ENCODE measurements around the gene NCAM1.

Gene NCAM1

DNA sequence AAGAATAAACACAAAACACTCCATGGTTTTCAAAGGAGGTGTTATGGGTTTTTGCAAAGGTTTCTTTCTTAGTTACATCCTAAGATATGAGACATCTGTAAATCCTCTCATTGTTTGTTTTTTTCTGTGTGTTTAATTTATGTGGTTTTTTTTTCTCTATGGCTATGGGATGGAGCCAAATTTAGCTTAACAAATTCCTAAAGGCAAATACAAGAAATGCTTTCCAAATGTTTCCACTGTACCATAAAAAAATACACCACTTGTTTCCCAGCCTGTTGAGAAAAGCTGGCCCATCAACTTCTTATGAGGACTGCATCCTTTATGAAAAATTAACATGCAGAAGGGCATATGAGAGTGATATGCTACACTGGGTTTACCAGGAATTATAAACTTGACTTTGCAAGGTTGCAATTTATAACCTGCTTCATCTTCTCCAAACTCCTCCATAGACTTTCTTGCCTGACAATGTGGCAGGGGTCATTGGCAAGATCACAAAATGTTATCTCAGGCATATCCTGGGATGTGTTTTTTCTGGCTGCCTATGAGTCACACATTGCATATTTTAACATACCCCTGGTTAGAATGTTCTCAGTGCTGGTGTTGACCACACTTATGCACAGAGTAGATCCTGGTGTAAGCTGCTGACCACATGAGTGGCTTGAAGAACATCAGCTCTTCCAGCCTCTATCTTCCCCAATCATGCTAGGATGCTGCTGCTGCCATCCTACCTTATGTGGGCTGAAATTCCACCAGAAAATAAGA is 215.6 kb downstream of the NCAM1 start (continued):
- TF ChIP-seq ZBTB48 (tag by site-specific recombination; IDR thresholded peaks at IDR 0.05) (peak; percentile 51; the same call in 1 of the 2 replicates), SCRT2 (tag by site-specific recombination; IDR thresholded peaks at IDR 0.05) (no peak), ZNF157 (tag by site-specific recombination; IDR thresholded peaks at IDR 0.05) (no peak), ZNF174 (tag by site-specific recombination; IDR thresholded peaks at IDR 0.05) (no peak), ZNF626 (tag by site-specific recombination; IDR thresholded peaks at IDR 0.05) (no peak), KLF1 (tag by site-specific recombination; IDR thresholded peaks at IDR 0.05) (no peak), KLF17 (tag by site-specific recombination; IDR thresholded peaks at IDR 0.05) (no peak), TRIM28 (IDR thresholded peaks at IDR 0.05; ENCODE audit: borderline replicate concordance, low read length) (0 out of 2 replicates have a peak, but pooled peaks have one; percentile 11), ZSCAN16 (tag by site-specific recombination; IDR thresholded peaks at IDR 0.05) (no peak), ZNF362 (tag by site-specific recombination; IDR thresholded peaks at IDR 0.05) (no peak), REST (tag by site-specific recombination; IDR thresholded peaks at IDR 0.05) (no peak), ZNF366 (tag by site-specific recombination; conservative IDR thresholded peaks at IDR 0.05) (no peak), ZIC2 (tag by site-specific recombination; IDR thresholded peaks at IDR 0.05) (no peak), ZNF701 (tag by site-specific recombination; IDR thresholded peaks at IDR 0.05) (no peak)
- TF ChIP-seq, protein P1, sequence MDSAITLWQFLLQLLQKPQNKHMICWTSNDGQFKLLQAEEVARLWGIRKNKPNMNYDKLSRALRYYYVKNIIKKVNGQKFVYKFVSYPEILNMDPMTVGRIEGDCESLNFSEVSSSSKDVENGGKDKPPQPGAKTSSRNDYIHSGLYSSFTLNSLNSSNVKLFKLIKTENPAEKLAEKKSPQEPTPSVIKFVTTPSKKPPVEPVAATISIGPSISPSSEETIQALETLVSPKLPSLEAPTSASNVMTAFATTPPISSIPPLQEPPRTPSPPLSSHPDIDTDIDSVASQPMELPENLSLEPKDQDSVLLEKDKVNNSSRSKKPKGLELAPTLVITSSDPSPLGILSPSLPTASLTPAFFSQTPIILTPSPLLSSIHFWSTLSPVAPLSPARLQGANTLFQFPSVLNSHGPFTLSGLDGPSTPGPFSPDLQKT (IDR thresholded peaks at IDR 0.05; ENCODE audit: borderline replicate concordance, low read depth, low read length) = no peak
- TF ChIP-seq, protein P2, sequence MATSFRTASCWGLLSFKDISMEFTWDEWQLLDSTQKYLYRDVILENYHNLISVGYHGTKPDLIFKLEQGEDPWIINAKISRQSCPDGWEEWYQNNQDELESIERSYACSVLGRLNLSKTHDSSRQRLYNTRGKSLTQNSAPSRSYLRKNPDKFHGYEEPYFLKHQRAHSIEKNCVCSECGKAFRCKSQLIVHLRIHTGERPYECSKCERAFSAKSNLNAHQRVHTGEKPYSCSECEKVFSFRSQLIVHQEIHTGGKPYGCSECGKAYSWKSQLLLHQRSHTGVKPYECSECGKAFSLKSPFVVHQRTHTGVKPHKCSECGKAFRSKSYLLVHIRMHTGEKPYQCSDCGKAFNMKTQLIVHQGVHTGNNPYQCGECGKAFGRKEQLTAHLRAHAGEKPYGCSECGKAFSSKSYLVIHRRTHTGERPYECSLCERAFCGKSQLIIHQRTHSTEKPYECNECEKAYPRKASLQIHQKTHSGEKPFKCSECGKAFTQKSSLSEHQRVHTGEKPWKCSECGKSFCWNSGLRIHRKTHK (tag by site-specific recombination; IDR thresholded peaks at IDR 0.05) = no peak

DNA sequence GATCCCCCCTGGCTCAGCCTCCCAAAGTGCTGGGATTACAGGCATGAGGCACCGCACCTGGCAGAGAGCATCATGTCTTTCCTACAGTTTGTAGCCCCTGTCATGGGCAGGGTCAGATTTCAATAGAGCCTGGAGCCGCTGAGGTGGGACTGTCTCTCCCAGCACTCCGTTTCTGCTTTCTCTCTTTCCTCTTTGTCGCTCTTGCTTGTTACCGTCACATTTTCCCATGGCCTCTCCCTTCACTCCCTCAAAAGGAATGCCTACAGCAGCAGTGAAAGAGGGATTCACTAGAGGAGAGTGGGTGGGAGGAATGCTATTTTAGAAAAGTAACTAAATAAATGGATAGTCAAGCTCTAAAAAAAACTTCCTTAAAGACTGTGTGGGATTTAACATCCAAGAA is 216.5 kb downstream of the NCAM1 start:
- no peak overlapping the region for H3K4me3 ChIP-seq (ENCODE audit: low read depth, low read length)
- CTCF ChIA-PET = no interaction called here
- no peaks in the 10 kb centered on the region for H3K9me3 ChIP-seq (ENCODE audit: control insufficient read depth, insufficient read depth, low read depth, low read length)
- no peaks in the 10 kb centered on the region for H3K36me3 ChIP-seq (ENCODE audit: control insufficient read depth in 2 of 2, insufficient read depth in 1 of 2, low read length in 2 of 2)
- POLR2A ChIA-PET = no interaction called here
- H3K4me1 ChIP-seq (ENCODE audit: control insufficient read depth, insufficient read depth, low read length) = peaks cover 3% of the 10 kb centered on the region; the same call in 1 of the 2 replicates
- H3K27ac ChIP-seq (ENCODE audit: extremely low read depth, low read depth, low read length) = no peak overlapping the region
- TF ChIP-seq ZNF747 (tag by site-specific recombination; IDR thresholded peaks at IDR 0.05) = no peak
- TF ChIP-seq ZNF138 (tag by site-specific recombination; IDR thresholded peaks at IDR 0.05; ENCODE audit: borderline replicate concordance) = no peak
- TF ChIP-seq, protein P3, sequence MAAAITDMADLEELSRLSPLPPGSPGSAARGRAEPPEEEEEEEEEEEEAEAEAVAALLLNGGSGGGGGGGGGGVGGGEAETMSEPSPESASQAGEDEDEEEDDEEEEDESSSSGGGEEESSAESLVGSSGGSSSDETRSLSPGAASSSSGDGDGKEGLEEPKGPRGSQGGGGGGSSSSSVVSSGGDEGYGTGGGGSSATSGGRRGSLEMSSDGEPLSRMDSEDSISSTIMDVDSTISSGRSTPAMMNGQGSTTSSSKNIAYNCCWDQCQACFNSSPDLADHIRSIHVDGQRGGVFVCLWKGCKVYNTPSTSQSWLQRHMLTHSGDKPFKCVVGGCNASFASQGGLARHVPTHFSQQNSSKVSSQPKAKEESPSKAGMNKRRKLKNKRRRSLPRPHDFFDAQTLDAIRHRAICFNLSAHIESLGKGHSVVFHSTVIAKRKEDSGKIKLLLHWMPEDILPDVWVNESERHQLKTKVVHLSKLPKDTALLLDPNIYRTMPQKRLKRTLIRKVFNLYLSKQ (tag by site-specific recombination; IDR thresholded peaks at IDR 0.05; ENCODE audit: borderline replicate concordance) = no peak
- no peak for TF ChIP-seq ZNF324 (tag by site-specific recombination; IDR thresholded peaks at IDR 0.05)
- no peak for TF ChIP-seq TCF7L2 (IDR thresholded peaks at IDR 0.05; ENCODE audit: borderline replicate concordance, low read depth, low read length)
- no peak for TF ChIP-seq MZF1 (tag by site-specific recombination; IDR thresholded peaks at IDR 0.05; ENCODE audit: borderline replicate concordance)
- no peak for TF ChIP-seq ZNF677 (tag by site-specific recombination; IDR thresholded peaks at IDR 0.05)
- TF ChIP-seq ZSCAN4 (tag by site-specific recombination; IDR thresholded peaks at IDR 0.05) = no peak
- no peak for TF ChIP-seq ZNF610 (tag by site-specific recombination; IDR thresholded peaks at IDR 0.05; ENCODE audit: borderline replicate concordance)
- TF ChIP-seq ZNF626 (tag by site-specific recombination; IDR thresholded peaks at IDR 0.05) = no peak

Data from HEK293 (cell line).